Measurements from ENCODE around the gene LVRN. TPM values are rescaled to one million over a fixed set of nuclear protein-coding genes. Genes with fewer than 3 reads are reported as not detected.

The LVRN gene
- total RNA-seq, 1 donor = under 0.01 TPM

DNA sequence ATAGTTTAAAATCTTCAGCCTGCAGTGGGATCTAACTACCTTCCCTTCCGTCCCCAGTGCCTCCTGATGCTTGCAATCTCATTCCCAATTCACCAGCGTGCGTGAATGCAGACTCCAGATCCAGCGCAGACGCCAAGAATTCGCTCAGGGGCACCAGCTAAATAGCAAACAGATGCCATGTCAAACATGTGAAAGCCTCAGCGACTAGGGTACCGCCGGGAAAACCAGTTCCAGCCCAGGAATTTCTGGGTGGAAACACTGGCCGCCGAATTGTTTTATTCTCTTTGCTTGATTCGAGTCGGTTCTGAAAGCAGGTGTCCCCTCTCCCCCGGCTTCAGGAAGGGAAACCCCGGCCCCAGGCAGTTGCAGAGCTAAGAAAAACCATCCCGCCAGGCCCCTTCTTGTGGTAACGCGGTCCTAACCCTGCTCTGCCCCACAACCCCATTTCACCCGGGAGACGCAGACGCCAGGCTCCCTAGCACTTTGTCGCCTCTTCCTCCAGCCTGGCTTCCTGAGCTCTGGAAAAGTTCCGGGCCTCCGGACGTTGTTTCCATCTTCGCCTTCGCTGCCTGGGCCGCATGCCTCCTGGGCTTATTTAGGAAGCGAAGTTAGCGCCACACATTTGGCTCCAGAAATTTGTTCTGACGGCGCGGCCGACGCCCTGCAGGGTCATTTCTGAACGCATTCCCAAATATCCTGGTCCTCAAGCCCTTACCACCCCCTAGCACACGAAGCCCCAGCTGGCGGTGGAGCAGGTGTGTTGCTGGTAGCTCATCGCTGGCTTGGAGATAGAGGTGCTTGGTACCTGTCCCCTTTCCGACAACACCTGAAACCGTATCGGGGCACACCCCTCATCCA lies 665 bp upstream of the LVRN start:
- TF ChIP-seq, protein P1, sequence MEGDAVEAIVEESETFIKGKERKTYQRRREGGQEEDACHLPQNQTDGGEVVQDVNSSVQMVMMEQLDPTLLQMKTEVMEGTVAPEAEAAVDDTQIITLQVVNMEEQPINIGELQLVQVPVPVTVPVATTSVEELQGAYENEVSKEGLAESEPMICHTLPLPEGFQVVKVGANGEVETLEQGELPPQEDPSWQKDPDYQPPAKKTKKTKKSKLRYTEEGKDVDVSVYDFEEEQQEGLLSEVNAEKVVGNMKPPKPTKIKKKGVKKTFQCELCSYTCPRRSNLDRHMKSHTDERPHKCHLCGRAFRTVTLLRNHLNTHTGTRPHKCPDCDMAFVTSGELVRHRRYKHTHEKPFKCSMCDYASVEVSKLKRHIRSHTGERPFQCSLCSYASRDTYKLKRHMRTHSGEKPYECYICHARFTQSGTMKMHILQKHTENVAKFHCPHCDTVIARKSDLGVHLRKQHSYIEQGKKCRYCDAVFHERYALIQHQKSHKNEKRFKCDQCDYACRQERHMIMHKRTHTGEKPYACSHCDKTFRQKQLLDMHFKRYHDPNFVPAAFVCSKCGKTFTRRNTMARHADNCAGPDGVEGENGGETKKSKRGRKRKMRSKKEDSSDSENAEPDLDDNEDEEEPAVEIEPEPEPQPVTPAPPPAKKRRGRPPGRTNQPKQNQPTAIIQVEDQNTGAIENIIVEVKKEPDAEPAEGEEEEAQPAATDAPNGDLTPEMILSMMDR (IDR thresholded peaks at IDR 0.05; ENCODE audit: insufficient read depth, low read depth, low read length) = no peak
- peak overlapping the region; percentile 12 for H3K4me3 ChIP-seq (ENCODE audit: low read depth, low read length)
- no peak for DNase-seq (ENCODE audit: low read depth)

DNA sequence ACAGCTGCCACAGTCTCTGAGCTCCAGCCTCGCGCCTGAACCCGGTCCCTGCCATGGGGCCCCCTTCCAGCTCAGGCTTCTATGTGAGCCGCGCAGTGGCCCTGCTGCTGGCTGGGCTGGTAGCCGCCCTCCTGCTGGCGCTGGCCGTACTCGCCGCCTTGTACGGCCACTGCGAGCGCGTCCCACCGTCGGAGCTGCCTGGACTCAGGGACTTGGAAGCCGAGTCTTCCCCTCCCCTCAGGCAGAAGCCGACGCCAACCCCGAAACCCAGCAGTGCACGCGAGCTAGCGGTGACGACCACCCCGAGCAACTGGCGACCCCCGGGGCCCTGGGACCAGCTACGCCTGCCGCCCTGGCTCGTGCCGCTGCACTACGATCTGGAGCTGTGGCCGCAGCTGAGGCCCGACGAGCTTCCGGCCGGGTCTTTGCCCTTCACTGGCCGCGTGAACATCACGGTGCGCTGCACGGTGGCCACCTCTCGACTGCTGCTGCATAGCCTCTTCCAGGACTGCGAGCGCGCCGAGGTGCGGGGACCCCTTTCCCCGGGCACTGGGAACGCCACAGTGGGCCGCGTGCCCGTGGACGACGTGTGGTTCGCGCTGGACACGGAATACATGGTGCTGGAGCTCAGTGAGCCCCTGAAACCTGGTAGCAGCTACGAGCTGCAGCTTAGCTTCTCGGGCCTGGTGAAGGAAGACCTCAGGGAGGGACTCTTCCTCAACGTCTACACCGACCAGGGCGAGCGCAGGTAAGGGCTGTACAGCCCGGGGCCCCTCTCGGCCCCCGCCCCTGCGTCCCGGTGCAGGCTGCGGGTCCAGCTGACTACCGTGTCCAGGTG lies 509 bp downstream of the LVRN start:
- no peak for DNase-seq (ENCODE audit: low read depth)
- TF ChIP-seq, protein P1 (IDR thresholded peaks at IDR 0.05; ENCODE audit: insufficient read depth, low read depth, low read length) = no peak
- peak overlapping the region; percentile 48 for H3K4me3 ChIP-seq (ENCODE audit: low read depth, low read length)

DNA sequence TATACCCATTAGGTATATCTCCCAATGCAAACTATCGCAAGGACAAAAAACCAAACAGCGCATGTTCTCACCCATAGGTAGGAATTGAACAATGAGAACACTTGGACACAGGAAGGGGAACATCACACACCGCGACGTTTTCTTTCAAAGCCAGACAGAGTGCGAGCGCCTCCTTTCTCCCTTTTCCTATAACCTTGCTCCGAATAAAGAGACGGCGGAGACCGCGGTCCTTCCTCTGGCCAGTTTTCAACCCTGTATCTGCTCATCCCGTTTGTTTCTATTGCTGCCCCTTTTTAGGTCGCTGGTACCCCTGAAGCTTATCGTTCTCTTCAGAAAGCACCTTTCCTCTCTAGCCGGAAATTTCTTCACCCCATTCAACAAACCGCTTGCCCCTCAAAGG lies 1.3 kb downstream of the LVRN start:
- no peak overlapping the region for H3K4me3 ChIP-seq (ENCODE audit: low read depth, low read length)
- TF ChIP-seq, protein P1 (IDR thresholded peaks at IDR 0.05; ENCODE audit: insufficient read depth, low read depth, low read length) = peak; percentile 7
- DNase-seq (ENCODE audit: low read depth) = no peak

DNA sequence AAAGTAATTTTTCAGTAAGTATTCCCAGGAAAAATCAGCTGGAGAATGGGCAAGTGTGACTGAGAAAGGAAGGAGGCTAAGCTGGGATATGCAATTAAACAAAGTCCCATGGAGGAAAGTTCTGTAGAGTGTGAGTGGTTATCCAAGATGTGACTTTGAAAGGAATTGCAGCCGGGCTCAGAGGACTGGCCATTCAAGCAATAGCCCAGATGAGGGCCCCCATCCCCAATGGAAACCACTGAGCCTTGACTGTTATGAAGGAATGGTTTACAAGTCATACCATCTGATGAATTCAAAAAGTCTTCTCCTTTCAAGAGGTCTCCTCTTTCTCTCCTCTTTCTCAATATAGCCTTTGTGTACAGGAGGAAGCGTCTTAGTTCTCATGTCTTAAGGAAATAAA lies 6.5 kb downstream of the LVRN start:
- no peak for DNase-seq (ENCODE audit: low read depth)
- H3K4me3 ChIP-seq (ENCODE audit: low read depth, low read length) = no peak overlapping the region
- TF ChIP-seq, protein P1 (IDR thresholded peaks at IDR 0.05; ENCODE audit: insufficient read depth, low read depth, low read length) = no peak

DNA sequence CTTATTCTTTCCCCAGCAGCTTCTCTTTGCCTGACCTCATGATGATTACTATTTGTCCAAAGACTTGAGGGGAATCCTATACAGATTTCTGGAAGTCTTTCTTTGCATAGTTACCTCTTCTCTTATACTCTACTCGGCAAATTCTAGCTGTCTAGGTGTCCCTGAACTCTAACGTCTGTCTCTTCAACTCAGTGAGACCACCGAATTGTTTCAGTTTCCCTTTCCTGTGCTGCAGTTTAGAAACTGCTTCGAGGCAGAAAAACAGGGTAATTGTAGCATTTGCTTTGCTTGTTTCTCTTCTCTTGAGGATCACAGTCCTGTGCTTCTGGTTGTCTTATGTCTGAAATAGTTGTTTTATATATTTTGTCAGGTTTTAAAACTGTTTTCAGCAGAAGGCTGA lies 14.8 kb downstream of the LVRN start:
- TF ChIP-seq, protein P1 (IDR thresholded peaks at IDR 0.05; ENCODE audit: insufficient read depth, low read depth, low read length) = no peak
- no peak for DNase-seq (ENCODE audit: low read depth)
- no peak overlapping the region for H3K4me3 ChIP-seq (ENCODE audit: low read depth, low read length)

DNA sequence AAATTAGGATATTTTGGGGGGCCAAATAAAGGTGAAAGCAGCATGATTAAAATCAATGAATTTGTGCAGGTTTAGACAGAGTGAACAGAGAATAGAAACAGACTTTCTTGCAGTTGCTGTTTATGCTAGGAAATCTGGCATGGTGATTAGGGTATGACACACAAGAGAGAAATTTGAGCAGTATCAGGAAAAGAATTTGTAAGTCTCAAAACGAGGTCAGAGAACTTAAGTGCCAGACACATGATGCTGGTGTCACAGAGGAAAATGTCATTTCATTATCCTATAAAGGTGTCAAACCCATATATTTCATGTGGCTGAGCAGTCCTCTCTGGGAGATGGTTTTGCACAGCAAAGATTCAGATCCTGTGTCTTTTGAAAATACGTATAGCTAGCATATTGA lies 15.7 kb downstream of the LVRN start:
- TF ChIP-seq, protein P1 (IDR thresholded peaks at IDR 0.05; ENCODE audit: insufficient read depth, low read depth, low read length) = no peak
- DNase-seq (ENCODE audit: low read depth) = peak; percentile 85
- H3K4me3 ChIP-seq (ENCODE audit: low read depth, low read length) = no peak overlapping the region

All from fibroblast of villous mesenchyme (primary cell).